Measurements from ENCODE around the gene CTSK. TPM values are rescaled to one million over a fixed set of nuclear protein-coding genes. Genes with fewer than 3 reads are reported as not detected.

The CTSK gene
- total RNA-seq, 1 donor from 2014 or later = 7.4 TPM

Small RNA genes within 50 kb of the gene (small RNA-seq; reads per million reads assigned to genes)
- not detected for gene RNU6-1309P (ENCODE audit: low replicate concordance)

Other genes starting within 250 kb of the CTSK start
- gene MCL1, start 228.7 kb downstream of the CTSK start, total RNA-seq = 89.7 TPM
- gene ENSA, start 178.6 kb downstream of the CTSK start, total RNA-seq = 77.2 TPM
- 5.4 TPM for gene GOLPH3L, start 111.1 kb downstream of the CTSK start, total RNA-seq
- gene HORMAD1, start 87.4 kb downstream of the CTSK start, total RNA-seq = 0.49 TPM
- 9.8 TPM for gene CTSS, start 42.5 kb downstream of the CTSK start, total RNA-seq
- gene ARNT, start 68.3 kb upstream of the CTSK start, total RNA-seq = 20.4 TPM
- gene CTXND2, start 78.9 kb upstream of the CTSK start, total RNA-seq = not detected
- gene SETDB1, start 118.1 kb upstream of the CTSK start, total RNA-seq = 39.8 TPM
- 21.4 TPM for gene CERS2, start 166.6 kb upstream of the CTSK start, total RNA-seq
- gene ANXA9, start 174.0 kb upstream of the CTSK start, total RNA-seq = not detected
- 10.8 TPM for gene MINDY1, start 198.6 kb upstream of the CTSK start, total RNA-seq
- 25.6 TPM for gene PRUNE1, start 200.2 kb upstream of the CTSK start, total RNA-seq
- gene BNIPL, start 228.3 kb upstream of the CTSK start, total RNA-seq = 0.25 TPM
- gene C1orf56, start 239.5 kb upstream of the CTSK start, total RNA-seq = 3.0 TPM

Measured in temporal lobe (tissue), 2 donors.